Effector CD4-positive, alpha-beta T cell (primary cell): Measurements from ENCODE around the gene CSNK1D.

Experiments used
- DNase-seq: peaks from one replicate; pipeline ENCODE4 v3.0.0-alpha.2; 2020
- total RNA-seq: gene quantifications from one replicate; lab custom pipeline; 2026; lab: John Stamatoyannopoulos, UW

CSNK1D gene
- total RNA-seq, result 131 reads per million, percentile 87 among the genes with 10 or more reads in this experiment

- DNase-seq, result peak; percentile 89
Measured at GRCh38 chr17:82273327-82274133, at the start of gene CSNK1D. CSNK1D (minus strand) TSS chr17:82273700; CDS start chr17:82273381, 319 bp downstream.

DNA sequence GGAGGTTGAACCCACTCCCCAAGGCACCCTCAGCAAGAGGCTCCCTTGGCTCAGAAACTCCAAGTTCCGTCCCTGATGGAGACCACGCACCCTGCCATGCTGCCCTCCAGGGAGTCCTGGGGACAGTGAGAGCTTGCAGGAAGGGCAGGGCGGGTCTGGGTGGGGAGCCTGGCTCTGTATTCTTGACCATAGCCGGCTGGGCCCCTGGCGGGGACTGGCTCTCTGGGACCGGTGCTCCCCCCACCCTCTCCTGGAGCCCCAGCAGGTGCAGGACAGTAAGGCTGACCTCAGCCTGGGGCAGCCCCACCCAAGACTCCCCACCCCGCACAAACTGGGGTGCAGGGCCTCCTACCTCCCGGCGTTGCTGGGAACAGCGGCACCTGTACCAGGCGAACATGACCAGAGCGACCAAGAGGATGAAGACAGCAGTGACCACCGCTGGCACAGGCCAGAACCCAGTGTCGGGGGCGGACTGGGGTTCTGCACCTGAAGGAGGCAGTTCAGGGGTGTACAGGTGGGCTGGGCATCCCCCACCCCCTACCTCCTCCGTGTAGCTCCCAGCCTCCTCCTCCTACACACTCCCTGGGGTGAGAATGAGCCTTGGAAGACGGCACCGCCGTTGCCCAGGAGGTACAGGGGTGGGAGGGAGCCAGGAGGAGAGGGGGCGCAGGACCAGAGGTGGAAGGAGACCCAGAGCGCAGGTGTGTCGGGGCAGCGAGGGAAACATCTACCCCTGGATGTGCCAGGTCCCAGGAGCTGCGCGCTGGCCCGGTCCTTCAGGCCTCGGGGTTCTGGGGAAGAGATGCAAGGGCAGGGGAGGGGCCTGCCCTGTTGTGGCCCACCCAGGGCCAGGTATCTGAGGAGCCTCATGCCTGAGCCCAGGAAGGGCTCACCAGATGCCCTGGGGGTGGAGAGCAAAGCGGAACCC lies 49.3 kb upstream of the CSNK1D start:
- DNase-seq, result no peak

DNA sequence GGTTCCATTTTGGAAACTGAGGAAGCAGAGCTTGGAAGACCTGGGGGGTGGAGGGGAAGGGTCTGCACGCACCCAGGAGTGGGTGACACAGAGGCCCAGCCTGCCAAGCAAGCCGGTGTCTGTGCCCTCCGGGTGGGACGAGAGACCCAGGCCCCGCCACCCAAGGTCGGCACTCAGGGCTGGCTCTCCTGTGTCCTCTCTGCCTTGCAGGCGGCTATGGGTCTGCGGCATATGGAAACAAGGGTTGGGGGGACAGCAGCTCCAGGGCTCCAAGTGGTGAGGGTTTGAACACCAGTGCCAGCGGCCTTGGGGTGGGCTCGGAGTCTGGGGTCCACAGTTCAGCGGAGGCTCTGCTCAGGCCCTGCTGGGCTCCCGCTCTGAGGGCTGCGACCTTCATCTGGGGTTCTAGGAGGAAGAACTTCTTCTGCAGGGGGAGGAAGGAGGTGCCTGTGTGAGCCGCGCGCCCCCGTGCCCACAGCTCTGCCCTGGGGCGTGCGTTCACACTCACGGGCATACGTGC lies 48.5 kb upstream of the CSNK1D start:
- DNase-seq, result no peak

GRCh38 chr17:82320956-82321927 lies 47.7 kb upstream of the CSNK1D start:
- DNase-seq, result peak; percentile 80

- DNase-seq, result no peak
Measured at GRCh38 chr17:82320140-82320840, 46.8 kb upstream of the CSNK1D start.

DNA sequence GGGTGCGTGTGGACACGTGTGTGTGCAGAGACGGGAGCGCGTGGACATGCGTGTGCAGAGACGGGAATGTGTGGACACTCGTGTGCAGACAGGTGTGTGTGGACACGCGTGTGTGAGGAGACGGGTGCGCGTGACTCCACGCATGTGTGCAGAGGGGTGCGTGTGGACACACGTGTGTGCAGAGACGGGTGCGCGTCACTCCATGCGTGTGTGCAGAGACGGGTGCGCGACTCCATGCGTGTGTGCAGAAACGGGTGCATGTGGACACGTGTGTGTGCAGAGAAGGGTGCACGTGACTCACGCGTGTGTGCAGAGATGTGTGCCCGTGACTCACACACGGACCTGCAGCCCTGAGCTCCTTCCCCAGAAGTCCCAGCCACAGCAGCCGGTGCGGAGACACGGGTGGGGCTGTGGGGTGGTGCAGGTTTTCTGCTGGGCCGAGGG lies 46.1 kb upstream of the CSNK1D start:
- no peak for DNase-seq

- DNase-seq, result no peak
Measured at GRCh38 chr17:82318772-82319606, 45.5 kb upstream of the CSNK1D start.

GRCh38 chr17:82318169-82318498 lies 44.6 kb upstream of the CSNK1D start:
- DNase-seq, result no peak

GRCh38 chr17:82317394-82318168 lies 44.1 kb upstream of the CSNK1D start, which contains the start of gene CD7:
CD7 (minus strand) TSS chr17:82317608; CDS start chr17:82317495, 113 bp downstream.
- DNase-seq, result peak; percentile 52

- no peak for DNase-seq
Measured at GRCh38 chr17:82316651-82317393, 43.3 kb upstream of the CSNK1D start.

- peak; percentile 46 for DNase-seq
Measured at GRCh38 chr17:82315703-82316358, 42.3 kb upstream of the CSNK1D start.

- no peak for DNase-seq
Measured at GRCh38 chr17:82314727-82315605, 41.5 kb upstream of the CSNK1D start.

DNA sequence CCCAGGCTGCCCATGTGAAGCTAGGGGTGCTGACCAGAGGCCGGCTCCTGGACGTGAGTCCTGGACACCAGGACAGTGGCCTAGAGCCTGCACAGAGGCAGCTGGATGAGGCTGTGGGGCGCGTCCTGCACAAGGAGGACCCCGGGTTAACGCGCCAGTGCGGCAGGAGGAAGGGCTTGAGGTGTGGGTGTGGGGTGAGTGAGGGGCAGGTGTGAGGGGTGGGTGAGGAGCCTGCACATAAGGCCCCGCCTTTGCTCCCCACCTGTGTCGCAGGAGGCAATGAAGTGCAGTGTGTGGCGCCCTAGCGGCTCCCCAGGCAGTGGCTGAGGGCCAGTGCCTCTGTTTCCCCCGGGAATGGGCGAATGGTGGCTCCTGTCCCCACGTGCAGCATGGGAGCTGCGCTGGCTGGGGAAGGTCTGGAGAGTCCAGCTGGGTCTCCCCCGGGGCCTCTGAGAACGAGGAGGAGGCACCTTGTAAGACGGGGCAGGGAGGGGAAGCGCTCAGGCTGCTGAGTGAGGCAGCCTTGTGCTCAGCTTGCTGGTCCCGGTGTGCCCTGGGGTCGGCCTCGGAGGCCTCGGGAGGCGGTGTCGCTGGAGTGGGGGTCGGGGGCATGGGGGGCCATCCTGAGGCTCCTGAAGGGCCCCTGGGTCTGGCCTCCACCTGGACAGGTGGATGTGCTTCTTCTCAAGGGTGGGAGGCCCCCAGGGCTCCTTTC lies 40.7 kb upstream of the CSNK1D start:
- no peak for DNase-seq

DNA sequence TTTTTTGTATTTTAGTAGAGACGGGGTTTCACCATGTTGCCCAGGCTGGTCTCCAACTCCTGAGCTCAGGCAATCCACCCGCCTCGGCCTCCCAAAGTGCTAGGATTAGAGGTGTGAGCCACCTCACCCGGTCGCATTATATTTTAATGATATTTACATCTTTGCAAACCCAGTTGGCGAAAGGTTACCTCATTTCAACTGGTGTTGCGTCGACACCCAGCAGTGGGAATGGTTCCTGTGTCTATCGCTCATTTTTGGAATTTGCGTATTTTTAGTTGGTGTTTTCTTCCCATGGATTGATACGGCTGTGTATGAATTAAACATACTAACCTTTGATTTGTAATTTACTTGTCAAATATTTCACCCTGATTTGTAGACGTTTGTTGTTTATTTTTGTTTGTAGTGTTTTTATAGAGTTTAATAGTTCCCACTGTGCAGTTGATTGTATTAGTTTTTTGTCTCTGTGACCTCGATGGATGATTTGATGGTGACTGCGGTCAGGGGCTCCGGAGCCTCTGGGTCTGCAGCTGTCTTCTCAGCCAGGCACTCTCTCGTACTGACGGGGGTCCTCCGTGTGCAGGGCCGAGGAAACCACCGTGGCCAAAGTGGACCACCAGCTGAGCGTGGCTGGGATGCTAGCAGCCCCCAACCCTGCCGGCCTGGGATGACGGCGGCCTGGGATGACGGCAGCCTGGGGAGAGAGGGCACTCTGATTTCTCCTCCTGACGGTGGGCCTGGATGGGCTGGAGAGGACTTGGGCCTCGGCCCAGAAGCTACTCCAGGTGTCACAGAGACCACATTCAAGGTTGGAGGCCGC lies 39.9 kb upstream of the CSNK1D start:
- no peak for DNase-seq

- DNase-seq, result no peak
Measured at GRCh38 chr17:82311971-82312370, 38.5 kb upstream of the CSNK1D start.

DNA sequence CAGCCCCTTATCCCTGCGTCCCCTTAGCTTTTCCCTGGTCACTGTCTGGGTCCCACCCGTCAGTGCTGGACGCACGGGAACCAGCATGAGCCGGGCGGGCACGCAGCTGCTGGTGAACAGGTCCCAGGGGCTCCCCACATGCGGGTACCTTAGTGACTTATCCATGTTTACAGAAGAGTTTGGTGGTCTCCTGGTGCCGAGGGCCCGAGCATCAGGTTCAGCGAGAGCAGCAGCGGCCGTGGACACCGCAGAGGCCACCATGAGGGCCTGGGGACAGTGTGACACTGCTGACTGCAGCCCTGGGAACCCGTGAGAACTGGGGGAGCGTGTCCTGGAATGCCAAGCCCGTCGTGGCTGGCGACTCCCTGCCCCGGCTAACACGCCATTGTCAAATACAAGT lies 37.4 kb upstream of the CSNK1D start:
- no peak for DNase-seq
